ENCODE measurements around the gene COL9A1. TPM values are rescaled to one million over a fixed set of nuclear protein-coding genes. Genes with fewer than 3 reads are reported as not detected.

COL9A1 gene
- total RNA-seq, 1 donor from 2014 or later = not detected

DNA sequence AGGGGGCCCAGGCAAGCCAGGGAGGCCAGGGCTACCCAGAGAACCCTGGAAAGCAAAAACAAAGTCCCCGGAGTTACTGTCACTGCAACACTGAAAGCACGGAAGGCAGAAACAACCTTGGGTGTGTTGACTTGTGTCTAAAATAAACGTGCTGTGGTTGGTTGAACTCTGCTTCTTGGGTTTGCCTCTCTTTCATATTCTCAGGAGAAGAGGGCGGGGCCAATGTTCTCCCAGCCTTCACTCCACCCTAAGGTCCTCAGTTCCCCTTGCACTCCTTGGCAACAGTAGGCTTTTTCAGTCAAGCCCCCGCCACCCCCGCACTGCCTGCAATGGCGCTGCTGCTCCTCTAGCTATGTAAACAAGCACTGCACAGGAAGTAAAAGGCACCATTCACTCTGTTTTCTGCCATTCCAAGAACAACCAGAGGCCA is 60.9 kb downstream of the COL9A1 start:
- TF ChIP-seq, protein P1, sequence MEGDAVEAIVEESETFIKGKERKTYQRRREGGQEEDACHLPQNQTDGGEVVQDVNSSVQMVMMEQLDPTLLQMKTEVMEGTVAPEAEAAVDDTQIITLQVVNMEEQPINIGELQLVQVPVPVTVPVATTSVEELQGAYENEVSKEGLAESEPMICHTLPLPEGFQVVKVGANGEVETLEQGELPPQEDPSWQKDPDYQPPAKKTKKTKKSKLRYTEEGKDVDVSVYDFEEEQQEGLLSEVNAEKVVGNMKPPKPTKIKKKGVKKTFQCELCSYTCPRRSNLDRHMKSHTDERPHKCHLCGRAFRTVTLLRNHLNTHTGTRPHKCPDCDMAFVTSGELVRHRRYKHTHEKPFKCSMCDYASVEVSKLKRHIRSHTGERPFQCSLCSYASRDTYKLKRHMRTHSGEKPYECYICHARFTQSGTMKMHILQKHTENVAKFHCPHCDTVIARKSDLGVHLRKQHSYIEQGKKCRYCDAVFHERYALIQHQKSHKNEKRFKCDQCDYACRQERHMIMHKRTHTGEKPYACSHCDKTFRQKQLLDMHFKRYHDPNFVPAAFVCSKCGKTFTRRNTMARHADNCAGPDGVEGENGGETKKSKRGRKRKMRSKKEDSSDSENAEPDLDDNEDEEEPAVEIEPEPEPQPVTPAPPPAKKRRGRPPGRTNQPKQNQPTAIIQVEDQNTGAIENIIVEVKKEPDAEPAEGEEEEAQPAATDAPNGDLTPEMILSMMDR (IDR thresholded peaks at IDR 0.05) = no peak
- H3K4me3 Mint-ChIP-seq (ENCODE audit: unreplicated experiment) = no peak overlapping the region
- H3K36me3 Mint-ChIP-seq (ENCODE audit: unreplicated experiment) = no peaks in the 10 kb centered on the region
- peaks cover 12% of the 10 kb centered on the region for H3K27me3 Mint-ChIP-seq (ENCODE audit: unreplicated experiment)
- H3K27ac Mint-ChIP-seq (ENCODE audit: unreplicated experiment) = no peak overlapping the region
- no peaks in the 10 kb centered on the region for H3K9me3 Mint-ChIP-seq (ENCODE audit: unreplicated experiment)
- H3K4me1 Mint-ChIP-seq (ENCODE audit: unreplicated experiment) = no peaks in the 10 kb centered on the region
- no peak for DNase-seq (ENCODE audit: extremely low spot score, unreplicated experiment)

DNA sequence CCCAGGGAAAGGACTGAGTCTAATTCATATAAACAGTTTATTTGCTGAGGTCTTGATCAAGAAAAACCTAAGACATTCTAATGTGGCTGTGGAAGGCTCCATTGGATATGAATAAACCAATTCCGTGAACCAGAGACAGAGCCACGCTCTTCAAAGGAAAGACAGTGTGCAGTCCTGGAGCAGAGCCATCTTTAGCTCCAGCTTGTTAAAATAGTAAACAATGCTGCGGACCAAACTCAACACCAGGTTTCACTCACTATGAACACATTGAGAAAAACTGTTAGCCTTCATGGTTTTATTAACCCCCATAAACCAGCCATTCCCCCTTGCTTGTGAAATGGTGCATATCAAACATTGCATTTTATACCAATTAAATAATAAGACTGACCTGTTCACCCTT is 61.9 kb downstream of the COL9A1 start:
- H3K4me3 Mint-ChIP-seq (ENCODE audit: unreplicated experiment) = no peak overlapping the region
- H3K9me3 Mint-ChIP-seq (ENCODE audit: unreplicated experiment) = no peaks in the 10 kb centered on the region
- no peaks in the 10 kb centered on the region for H3K36me3 Mint-ChIP-seq (ENCODE audit: unreplicated experiment)
- no peak overlapping the region for H3K27ac Mint-ChIP-seq (ENCODE audit: unreplicated experiment)
- DNase-seq (ENCODE audit: extremely low spot score, unreplicated experiment) = no peak
- TF ChIP-seq, protein P1 (IDR thresholded peaks at IDR 0.05) = no peak
- no peaks in the 10 kb centered on the region for H3K4me1 Mint-ChIP-seq (ENCODE audit: unreplicated experiment)
- peaks cover 14% of the 10 kb centered on the region for H3K27me3 Mint-ChIP-seq (ENCODE audit: unreplicated experiment)

DNA sequence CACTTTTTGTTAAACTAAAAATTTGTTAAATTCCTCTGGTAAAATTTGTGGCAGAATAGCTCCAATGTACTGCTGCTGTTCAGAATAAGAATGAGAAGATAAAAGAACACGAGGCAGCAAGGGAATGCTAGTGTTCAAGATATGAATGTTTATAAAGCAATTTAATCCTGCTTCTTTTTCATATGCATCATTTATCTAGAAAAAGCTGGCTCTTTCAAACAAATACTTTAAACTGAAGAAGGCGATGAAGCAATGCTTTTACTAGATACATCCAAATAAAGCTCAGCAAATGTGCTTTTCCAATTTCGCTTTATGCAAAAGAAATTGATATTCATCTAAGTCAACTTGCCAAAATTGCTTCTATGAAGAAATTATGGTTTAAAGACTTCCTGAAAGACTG is 66.5 kb downstream of the COL9A1 start:
- no peaks in the 10 kb centered on the region for H3K9me3 Mint-ChIP-seq (ENCODE audit: unreplicated experiment)
- H3K4me3 Mint-ChIP-seq (ENCODE audit: unreplicated experiment) = no peak overlapping the region
- no peak for DNase-seq (ENCODE audit: extremely low spot score, unreplicated experiment)
- H3K36me3 Mint-ChIP-seq (ENCODE audit: unreplicated experiment) = no peaks in the 10 kb centered on the region
- H3K27me3 Mint-ChIP-seq (ENCODE audit: unreplicated experiment) = peaks cover 14% of the 10 kb centered on the region
- TF ChIP-seq, protein P1 (IDR thresholded peaks at IDR 0.05) = no peak
- H3K27ac Mint-ChIP-seq (ENCODE audit: unreplicated experiment) = no peak overlapping the region
- H3K4me1 Mint-ChIP-seq (ENCODE audit: unreplicated experiment) = no peaks in the 10 kb centered on the region

DNA sequence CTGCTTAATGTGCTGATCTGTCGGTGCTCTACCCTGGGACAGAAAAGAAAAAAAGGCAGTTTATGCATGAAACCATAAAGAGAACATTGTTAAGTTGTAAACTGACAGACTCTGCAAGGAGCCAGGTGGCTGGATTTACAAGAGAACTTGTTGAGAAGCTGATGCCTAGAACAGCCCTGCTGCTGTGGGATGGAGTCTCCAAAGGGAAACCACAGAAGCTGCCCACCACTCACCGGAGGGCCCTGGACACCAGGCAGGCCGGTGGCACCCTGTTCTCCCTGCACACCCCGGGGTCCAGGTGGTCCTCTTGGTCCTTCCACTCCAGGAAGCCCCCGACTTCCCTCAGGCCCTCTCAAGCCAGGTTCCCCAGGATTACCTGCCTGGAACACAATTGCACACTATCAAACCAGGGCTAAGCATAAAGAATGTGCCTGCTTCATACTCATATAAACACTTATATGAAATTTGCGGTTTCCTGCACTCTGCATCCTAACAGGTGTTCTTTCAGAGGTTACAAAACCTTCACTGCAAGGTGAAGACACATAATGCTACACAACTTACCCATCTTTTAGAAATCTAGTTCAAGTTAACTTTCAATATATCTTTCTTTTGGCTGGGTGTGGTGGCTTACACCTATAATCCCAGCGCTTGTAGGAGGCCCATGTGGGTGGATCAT is 68.2 kb downstream of the COL9A1 start:
- peaks cover 9% of the 10 kb centered on the region for H3K27me3 Mint-ChIP-seq (ENCODE audit: unreplicated experiment)

DNA sequence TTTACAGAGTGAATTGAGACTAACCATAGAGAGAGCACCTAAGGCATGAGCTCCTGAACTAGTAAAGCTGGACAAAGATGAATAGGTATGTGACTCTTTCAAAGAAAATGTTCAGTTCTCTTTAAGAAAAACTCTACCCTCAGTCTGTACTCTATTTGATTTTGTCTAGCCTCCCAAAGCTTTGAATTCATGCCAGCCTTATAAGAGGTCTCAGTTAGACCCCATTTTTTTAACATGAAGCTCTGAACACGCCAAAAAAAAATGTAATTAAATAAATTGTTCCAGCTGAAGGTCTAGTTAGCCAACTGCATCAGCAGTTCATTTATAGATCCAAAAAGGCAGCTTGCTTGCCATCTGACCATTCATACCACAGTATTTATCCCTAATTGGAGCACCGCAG is 71.6 kb downstream of the COL9A1 start:
- no peaks in the 10 kb centered on the region for H3K27me3 Mint-ChIP-seq (ENCODE audit: unreplicated experiment)
- H3K4me3 Mint-ChIP-seq (ENCODE audit: unreplicated experiment) = no peak overlapping the region
- H3K4me1 Mint-ChIP-seq (ENCODE audit: unreplicated experiment) = no peaks in the 10 kb centered on the region
- no peak for DNase-seq (ENCODE audit: extremely low spot score, unreplicated experiment)
- no peaks in the 10 kb centered on the region for H3K36me3 Mint-ChIP-seq (ENCODE audit: unreplicated experiment)
- TF ChIP-seq, protein P1 (IDR thresholded peaks at IDR 0.05) = no peak
- no peaks in the 10 kb centered on the region for H3K9me3 Mint-ChIP-seq (ENCODE audit: unreplicated experiment)
- no peak overlapping the region for H3K27ac Mint-ChIP-seq (ENCODE audit: unreplicated experiment)

More for the DNA sequence above, 68.2 kb downstream of the COL9A1 start:
- DNase-seq (ENCODE audit: extremely low spot score, unreplicated experiment) = no peak
- Mint-ChIP-seq H3K4me3 (ENCODE audit: unreplicated experiment) (no peak overlapping the region), H3K4me1 (ENCODE audit: unreplicated experiment) (no peaks in the 10 kb centered on the region), H3K27ac (ENCODE audit: unreplicated experiment) (no peak overlapping the region), H3K9me3 (ENCODE audit: unreplicated experiment) (no peaks in the 10 kb centered on the region), H3K36me3 (ENCODE audit: unreplicated experiment) (no peaks in the 10 kb centered on the region)
- TF ChIP-seq, protein P1 (IDR thresholded peaks at IDR 0.05) = no peak

Data from osteocyte (in vitro differentiated cells).